ENCODE data around the gene APCDD1.
"Not testable (repeated sequence)": the region's sequence is repeated elsewhere in the genome, so short reads cannot be mapped to it uniquely, and the experiment has no call there.

The APCDD1 gene

GRCh38 chr18:10462597-10462996 is 8.2 kb downstream of the APCDD1 start:
- DNase-seq (ENCODE audit: low read depth, low spot score) = no peak

GRCh38 chr18:10463096-10463495 is 8.7 kb downstream of the APCDD1 start:
- no peak for DNase-seq (ENCODE audit: low read depth, low spot score)

DNA sequence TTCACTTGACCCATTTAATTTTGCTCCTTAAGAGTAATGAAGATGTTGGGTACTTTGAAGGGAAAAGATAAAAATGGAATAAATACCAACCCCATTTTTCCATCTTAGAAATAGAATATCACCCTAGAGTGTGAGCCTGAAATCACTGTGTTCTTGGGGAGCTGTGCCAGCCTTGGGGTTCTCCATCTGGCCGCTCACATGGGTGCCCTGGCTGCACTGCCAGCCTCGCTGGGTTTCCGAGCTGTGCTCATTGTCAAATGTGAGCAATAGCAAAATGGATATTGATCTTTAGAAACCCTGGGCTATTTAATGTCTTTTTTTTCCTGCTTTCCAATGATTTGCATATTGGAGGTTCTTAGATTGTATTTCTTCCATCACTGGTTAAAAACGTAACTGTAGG is 9.3 kb downstream of the APCDD1 start:
- no peak for DNase-seq (ENCODE audit: low read depth, low spot score)

DNA sequence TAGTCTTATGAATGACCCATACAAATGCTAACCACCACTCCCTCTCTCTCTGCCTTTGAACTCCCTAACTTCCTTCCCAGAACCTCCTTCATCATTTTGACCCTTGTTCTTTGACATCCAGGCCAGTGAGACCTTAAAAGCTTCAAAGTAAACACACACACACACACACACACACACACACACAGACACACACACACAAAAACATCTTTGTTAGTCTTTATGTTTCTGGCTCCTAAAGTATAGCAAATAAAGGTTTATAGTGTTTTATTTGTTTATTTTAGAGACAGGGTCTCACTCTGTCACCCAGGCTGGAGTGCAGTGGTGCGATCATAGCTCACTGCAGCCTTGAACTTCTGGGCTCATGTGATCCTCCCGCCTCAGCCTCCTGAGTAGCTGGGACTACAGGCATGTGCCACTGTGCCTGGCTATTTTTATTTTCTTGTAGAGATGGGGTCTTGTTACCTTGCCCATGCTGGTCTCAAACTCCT is 9.8 kb downstream of the APCDD1 start:
- DNase-seq (ENCODE audit: low read depth, low spot score) = not testable (repeated sequence)

DNA sequence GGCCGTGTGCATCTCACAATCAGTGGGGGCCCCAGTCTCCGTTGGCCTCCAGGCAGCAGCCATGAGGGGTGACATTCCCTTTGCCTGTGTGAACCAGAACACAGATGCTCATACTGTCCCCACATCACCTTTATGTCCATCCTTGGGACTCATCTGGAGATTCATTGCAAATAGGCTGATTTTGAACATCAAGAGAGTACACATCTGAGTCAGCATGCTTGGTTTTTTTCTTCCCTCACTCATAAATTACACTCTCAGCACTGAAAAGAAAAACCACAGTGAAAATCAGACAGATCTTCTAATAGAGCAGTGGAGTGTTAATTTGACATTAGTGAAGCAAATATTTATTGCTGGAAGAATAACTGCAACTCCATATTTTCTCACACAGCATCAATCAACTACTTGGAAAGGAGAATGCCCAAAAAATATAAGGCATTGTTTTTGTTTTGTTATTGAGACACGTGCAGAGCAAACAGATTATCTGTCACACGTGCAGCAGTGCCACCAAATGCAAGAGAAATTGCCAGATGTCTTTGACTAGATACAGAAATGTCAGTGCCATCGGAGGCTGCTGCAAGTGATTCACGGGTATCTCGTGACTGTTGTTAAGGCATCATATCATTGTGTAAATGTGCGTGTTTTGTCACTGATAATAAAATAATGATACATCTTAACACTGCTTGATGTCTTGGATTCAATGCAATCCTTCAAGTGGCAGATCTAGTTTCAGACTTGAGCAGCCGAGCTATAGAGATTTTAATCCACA is 10.9 kb downstream of the APCDD1 start:
- DNase-seq (ENCODE audit: low read depth, low spot score) = no peak

GRCh38 chr18:10470429-10470828 is 16.0 kb downstream of the APCDD1 start:
- no peak for DNase-seq (ENCODE audit: low read depth, low spot score)

DNA sequence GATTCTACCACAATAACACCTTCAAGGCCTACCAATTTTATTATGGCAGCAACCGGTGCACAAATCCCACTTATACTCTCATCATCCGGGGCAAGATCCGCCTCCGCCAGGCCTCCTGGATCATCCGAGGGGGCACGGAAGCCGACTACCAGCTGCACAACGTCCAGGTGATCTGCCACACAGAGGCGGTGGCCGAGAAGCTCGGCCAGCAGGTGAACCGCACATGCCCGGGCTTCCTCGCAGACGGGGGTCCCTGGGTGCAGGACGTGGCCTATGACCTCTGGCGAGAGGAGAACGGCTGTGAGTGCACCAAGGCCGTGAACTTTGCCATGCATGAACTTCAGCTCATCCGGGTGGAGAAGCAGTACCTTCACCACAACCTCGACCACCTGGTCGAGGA is 17.1 kb downstream of the APCDD1 start:
- DNase-seq (ENCODE audit: low read depth, low spot score) = no peak

GRCh38 chr18:10473132-10473531 is 18.7 kb downstream of the APCDD1 start:
- DNase-seq (ENCODE audit: low read depth, low spot score) = no peak

- no peak for DNase-seq (ENCODE audit: low read depth, low spot score)
These were observed 19.9 kb downstream of the APCDD1 start for GRCh38 chr18:10474309-10474708.

DNA sequence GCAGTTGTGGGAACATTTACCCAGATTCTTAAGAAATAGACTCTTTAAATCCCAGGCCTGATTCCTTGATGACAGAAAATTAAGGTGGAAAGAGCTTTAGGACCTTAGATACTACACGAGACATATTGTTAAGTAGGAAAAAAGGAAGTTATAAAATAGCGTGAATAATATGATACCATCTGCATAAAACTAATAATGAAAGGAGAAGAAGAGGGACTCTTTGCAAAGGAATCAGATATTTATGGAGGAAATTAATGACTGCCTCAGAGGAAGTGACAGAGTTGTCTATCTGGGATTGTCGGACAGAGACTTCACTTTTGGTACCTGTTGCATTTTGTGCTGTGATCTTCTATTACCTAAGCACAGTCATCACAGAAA is 20.8 kb downstream of the APCDD1 start:
- DNase-seq (ENCODE audit: low read depth, low spot score) = no peak

- DNase-seq (ENCODE audit: low read depth, low spot score) = no peak
These were observed 21.3 kb downstream of the APCDD1 start for GRCh38 chr18:10475654-10476291.

DNA sequence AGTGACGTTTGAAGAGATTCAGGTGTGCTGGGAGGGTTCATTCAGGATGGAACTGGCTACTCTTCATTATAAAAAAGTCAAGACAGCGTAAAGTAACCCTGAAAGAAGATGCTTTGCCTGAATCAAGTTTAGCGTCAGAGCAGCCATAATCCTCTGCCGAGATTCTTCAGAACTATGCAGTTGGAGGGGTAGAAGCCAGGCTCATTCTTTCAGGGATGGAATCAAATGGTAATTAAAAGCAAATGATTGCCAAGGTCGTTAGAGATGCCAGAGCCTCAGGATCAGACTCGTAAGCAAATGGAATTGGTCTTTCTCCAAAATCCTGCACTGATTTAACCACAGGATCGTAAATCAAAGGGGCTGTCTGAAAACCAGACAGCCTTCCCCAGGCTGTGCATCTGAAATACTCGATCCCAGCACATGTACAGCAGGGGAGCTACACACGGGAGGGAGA is 21.9 kb downstream of the APCDD1 start:
- DNase-seq (ENCODE audit: low read depth, low spot score) = no peak

DNA sequence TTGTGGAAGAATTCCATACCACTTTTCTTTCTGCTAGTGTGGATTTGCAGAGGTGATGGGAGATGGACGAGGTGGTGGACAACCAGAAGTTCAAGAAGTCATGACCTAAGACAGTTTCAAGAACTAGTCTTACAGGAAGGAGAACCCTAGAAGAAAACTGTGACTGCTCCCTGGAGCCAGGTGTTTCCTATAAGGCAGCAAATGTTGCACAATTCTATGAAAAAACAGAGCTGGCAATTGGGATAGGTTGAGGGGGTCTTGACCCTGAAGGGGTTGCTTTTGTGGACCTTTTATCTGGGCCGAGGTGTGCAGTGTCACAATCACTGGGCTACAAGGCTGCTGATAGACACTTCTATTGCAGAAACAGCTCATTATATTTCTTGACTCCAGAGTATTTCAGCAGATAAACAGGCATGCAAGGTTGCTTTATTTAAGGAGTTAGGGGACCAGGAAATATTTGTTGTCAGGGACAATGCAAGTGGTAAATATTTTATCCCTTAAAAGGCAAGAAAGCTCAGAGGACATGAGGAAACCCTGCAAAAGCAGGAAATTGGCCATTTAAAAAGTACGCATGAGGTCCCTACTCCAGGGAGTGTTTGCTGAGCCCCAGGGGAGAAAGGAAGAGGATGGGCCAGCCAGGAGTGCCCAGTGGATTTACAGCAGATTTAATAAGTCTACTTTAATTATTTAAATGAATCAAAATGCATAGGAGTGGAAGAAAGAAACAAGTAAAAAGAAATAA is 22.9 kb downstream of the APCDD1 start:
- DNase-seq (ENCODE audit: low read depth, low spot score) = no peak

DNA sequence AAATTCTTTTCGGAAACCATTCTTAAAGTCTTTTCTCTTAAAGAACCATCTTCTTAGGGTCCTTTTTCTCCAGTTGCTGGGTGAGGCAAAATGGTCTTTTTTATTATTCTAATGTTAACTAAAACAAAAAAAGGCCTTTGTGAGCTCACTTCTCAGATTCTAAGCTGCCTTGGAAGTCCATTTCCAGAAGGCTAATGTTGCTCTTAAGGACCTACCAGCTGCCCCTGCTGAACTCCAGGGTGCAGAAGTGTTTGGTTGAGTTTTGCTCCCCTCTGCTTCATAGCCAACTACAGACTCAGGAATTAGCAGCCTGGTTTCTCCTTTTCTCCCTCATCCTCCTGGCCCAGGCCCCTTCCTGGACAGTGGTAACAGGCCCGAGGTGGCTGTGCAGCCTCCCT is 23.4 kb downstream of the APCDD1 start:
- no peak for DNase-seq (ENCODE audit: low read depth, low spot score)

DNA sequence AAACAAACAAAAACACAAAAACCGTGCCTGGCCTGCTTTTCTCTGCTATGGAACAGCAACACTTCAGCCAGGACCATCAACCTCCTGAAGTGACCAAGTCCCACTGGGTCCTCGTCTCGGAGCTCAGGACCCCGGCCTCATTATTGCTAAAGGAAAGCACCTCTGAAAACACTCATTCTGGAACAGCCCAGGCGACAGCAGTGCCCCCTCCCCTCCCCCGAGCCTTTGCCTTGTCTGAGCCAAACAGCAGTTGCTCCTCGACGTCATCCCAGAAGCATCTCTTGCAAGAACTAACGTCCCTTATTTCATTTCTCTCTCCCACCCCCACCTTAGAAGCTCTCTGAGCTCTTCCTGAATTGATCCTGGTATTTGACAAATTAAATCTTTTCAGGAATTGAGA is 27.4 kb downstream of the APCDD1 start:
- DNase-seq (ENCODE audit: low read depth, low spot score) = no peak

DNA sequence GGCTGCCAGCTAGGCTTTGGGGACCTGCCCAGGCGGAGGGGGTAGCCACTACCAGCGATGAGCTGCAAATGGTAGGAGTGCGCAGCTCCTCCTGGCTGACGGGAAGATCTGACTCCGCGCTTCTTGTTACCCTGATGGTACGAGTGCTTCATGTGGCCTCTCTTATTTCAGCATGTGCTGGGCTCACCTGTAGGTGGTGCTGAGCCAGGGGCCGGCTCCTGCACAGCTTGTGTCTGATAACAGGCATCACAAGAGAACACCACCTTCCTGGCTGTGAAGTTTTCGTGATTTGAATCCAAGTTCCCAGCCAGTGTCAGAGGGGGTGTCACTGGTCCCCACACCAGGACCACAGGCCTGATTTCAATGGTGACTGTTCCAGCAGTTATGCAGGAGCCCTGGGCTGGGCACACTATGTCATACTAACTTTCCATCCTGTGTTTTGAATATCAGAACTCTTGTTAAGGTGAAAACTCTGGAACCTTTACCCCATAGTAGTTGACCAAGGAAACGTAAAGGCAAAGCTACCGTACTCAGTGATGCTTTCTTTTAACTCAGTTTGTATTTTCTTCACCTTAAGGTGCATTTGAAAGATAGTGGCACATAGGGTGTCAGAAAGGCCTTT is 28.0 kb downstream of the APCDD1 start:
- DNase-seq (ENCODE audit: low read depth, low spot score) = no peak

- DNase-seq (ENCODE audit: low read depth, low spot score) = no peak
These were observed 28.8 kb downstream of the APCDD1 start for GRCh38 chr18:10482985-10483949.

GRCh38 chr18:10485475-10485874 is 31.0 kb downstream of the APCDD1 start:
- DNase-seq (ENCODE audit: low read depth, low spot score) = no peak

GRCh38 chr18:10486362-10486761 is 31.9 kb downstream of the APCDD1 start:
- DNase-seq (ENCODE audit: low read depth, low spot score) = no peak

DNA sequence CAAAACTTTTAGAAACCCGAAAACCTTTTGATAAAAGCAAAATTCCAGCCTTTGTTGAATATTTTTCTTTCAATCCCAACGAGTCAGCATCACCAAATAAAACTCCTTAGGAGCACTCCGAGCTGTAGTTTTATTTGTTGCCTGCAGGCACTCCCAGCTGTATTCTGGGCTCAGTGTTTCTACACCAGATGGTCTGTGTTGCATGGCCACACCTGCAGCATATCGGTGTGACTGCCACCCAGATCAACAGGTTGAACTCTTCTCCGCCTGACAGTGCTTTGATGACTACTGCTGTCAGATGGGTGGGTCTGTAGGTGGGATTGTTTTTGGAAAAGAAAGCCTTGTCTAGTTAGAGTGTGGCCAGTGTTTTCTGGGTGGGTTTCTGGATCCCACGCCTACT is 32.7 kb downstream of the APCDD1 start:
- no peak for DNase-seq (ENCODE audit: low read depth, low spot score)

GRCh38 chr18:10488017-10488416 is 33.6 kb downstream of the APCDD1 start:
- no peak for DNase-seq (ENCODE audit: low read depth, low spot score)
